ENCODE results near the gene ATP13A3. TPM values are rescaled to one million over a fixed set of nuclear protein-coding genes. Genes with fewer than 3 reads are reported as not detected.

ATP13A3 gene
- total and polyA plus RNA-seq, 2 of the 4 experiments (the other 2 are of a cell fraction): 48.1 to 154 TPM

GRCh38 chr3:194482196-194482593, 4.6 kb downstream of the ATP13A3 start:
- TF ChIP-seq CEBPB (IDR thresholded peaks at IDR 0.05; ENCODE audit: low read depth, low read length) (no peak), CTCF (conservative IDR thresholded peaks at IDR 0.05; ENCODE audit: low read depth, low read length) (no peak), BHLHE40 (IDR thresholded peaks at IDR 0.05; ENCODE audit: low read depth, low read length) (no peak), POLR2A (IDR thresholded peaks at IDR 0.05; ENCODE audit: low read depth, low read length) (no peak), CHD1 (IDR thresholded peaks at IDR 0.05; ENCODE audit: low read depth, low read length) (no peak), USF2 (IDR thresholded peaks at IDR 0.05; ENCODE audit: low read depth, low read length) (no peak), RCOR1 (IDR thresholded peaks at IDR 0.05; ENCODE audit: insufficient replicate concordance, low read length) (no peak)
- intact Hi-C loops (cut with micrococcal nuclease): no loop called here

More at GRCh38 chr3:194482196-194482593, 4.6 kb downstream of the ATP13A3 start:
- ATAC-seq (ENCODE audit: low read depth) (no peak), DNase-seq (no peak)
- H2AK5ac ChIP-seq (ENCODE audit: low read depth, low read length): no peak overlapping the region
- no peak overlapping the region for H3K4me3 ChIP-seq (ENCODE audit: insufficient read depth, low read depth, low read length)
- in situ Hi-C loops (cut with MboI; ENCODE audit: low sequenced_read_pairs) (loop anchor here (5.0 kb wide), 1 partner anchor 105 kb away; no protein-coding TSS in a partner anchor), dilution Hi-C loops (cut with HindIII; ENCODE audit: low sequenced_read_pairs, unreplicated experiment) (no loop called here)
- no peak overlapping the region; the same call in 1 of the 2 replicates for H4K91ac ChIP-seq (ENCODE audit: insufficient read depth, low read depth, low read length)
- no peak overlapping the region for H2BK20ac ChIP-seq (ENCODE audit: low read depth, low read length)
- H4K20me1 ChIP-seq (ENCODE audit: insufficient read depth, low read length): peaks cover 53% of the 10 kb centered on the region
- CTCF ChIA-PET: no interaction called here
- no peak overlapping the region for H3K56ac ChIP-seq (ENCODE audit: extremely low read depth, insufficient read depth, low read length)
- H3K4ac ChIP-seq (ENCODE audit: low read depth, low read length): peak overlapping the region; percentile 14; the same call in 1 of the 2 replicates
- peaks cover 13% of the 10 kb centered on the region for H3K4me1 ChIP-seq (ENCODE audit: control insufficient read depth, insufficient read depth, low read length)
- H3K4me2 ChIP-seq (ENCODE audit: low read depth, low read length): no peak overlapping the region
- H3K23ac ChIP-seq (ENCODE audit: low read depth, low read length): peak overlapping the region; percentile 21; the same call in 1 of the 2 replicates
- H2BK5ac ChIP-seq (ENCODE audit: low read depth, low read length, poor library complexity, severe bottlenecking): peak overlapping the region; percentile 83
- H3K79me1 ChIP-seq (ENCODE audit: low read depth in 1 of 2, low read length in 2 of 2): peaks cover 2 to 24% of the 10 kb centered on the region in 2 experiments; a peak in 3 of 4 replicates
- H3K9me3 ChIP-seq (ENCODE audit: control insufficient read depth, insufficient read depth, low read length): no peaks in the 10 kb centered on the region
- no peak overlapping the region for H3K9ac ChIP-seq (ENCODE audit: low read depth, low read length)
- H4K5ac ChIP-seq (ENCODE audit: low read depth, low read length): no peak overlapping the region
- BruUV-seq (replicated peaks): no TSS peak
- H3K9me1 ChIP-seq (ENCODE audit: insufficient read depth, low read length): peaks cover 12% of the 10 kb centered on the region
- no peak overlapping the region for H2AK9ac ChIP-seq (replicated peaks; ENCODE audit: low read depth, low read length, poor library complexity)
- no peaks in the 10 kb centered on the region for H3K27me3 ChIP-seq (ENCODE audit: control insufficient read depth, insufficient read depth, low read length)
- no CpG with 5 or more reads among the region's 1 CpG for WGBS, 2 experiments (ENCODE audit: extremely low coverage in 2 of 2, insufficient read length in 1 of 2)
- H2BK120ac ChIP-seq (ENCODE audit: low read depth, low read length): no peak overlapping the region
- H2AFZ ChIP-seq (replicated peaks; ENCODE audit: low read length, poor library complexity): no peak overlapping the region
- no peak overlapping the region for H4K8ac ChIP-seq (ENCODE audit: low read depth in 2 of 2, low read length in 2 of 2)
- no peak overlapping the region for H3K18ac ChIP-seq (ENCODE audit: low read depth, low read length)
- POLR2A ChIA-PET (ENCODE audit: unreplicated experiment): no interaction called here
- peaks cover 7% of the 10 kb centered on the region for H3K36me3 ChIP-seq (ENCODE audit: control insufficient read depth, insufficient read depth, low read length)
- H2BK15ac ChIP-seq (ENCODE audit: low read depth, low read length): no peak overlapping the region
- H3K27ac ChIP-seq (ENCODE audit: insufficient read depth, low read length): peak overlapping the region; percentile 39; the same call in 1 of the 2 replicates
- H3K14ac ChIP-seq (replicated peaks; ENCODE audit: low read depth, low read length): no peak overlapping the region; the same call in 1 of the 2 replicates

All from IMR-90 (cell line).